ENCODE results near the gene PRKCD.

DNA sequence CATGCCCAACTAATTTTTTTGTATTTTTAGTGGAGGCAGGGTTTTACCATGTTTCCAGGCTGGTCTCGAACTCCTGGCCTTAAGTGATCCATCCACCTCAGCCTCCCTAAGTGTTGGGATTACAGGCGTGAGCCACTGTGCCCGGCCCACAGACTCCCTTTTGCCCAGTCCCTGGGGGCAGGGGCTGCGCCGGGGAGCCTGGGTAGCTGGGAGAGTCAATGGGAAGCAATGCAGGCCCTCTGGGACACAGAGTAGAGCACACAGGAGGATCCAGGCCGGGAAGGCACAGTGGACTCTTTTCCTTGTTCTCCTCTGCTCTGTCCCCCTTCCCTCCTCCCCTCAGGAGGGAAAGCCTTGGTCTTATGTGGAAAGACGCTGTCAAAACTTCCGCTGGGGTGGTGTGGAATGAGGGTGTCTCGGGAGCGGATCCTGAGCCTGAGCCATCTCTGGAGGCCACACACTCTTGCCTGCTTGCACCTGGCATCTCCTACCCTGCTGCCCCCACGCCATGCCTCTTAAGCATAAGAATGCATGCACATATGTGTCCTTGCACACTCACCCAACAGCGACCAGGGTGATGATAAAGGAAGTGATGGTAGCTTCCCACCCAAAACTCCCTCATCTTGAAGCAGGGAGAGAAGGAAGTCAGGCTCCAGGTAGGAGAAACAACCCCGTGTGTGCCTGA is 11.9 kb upstream of the PRKCD start:
- TF ChIP-seq POLR2A (IDR thresholded peaks at IDR 0.05; ENCODE audit: extremely low read depth, insufficient read length), result no peak
- TF ChIP-seq, protein P1, sequence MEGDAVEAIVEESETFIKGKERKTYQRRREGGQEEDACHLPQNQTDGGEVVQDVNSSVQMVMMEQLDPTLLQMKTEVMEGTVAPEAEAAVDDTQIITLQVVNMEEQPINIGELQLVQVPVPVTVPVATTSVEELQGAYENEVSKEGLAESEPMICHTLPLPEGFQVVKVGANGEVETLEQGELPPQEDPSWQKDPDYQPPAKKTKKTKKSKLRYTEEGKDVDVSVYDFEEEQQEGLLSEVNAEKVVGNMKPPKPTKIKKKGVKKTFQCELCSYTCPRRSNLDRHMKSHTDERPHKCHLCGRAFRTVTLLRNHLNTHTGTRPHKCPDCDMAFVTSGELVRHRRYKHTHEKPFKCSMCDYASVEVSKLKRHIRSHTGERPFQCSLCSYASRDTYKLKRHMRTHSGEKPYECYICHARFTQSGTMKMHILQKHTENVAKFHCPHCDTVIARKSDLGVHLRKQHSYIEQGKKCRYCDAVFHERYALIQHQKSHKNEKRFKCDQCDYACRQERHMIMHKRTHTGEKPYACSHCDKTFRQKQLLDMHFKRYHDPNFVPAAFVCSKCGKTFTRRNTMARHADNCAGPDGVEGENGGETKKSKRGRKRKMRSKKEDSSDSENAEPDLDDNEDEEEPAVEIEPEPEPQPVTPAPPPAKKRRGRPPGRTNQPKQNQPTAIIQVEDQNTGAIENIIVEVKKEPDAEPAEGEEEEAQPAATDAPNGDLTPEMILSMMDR (IDR thresholded peaks at IDR 0.05; ENCODE audit: low read depth, low read length), result no peak
- TF ChIP-seq, protein P2, sequence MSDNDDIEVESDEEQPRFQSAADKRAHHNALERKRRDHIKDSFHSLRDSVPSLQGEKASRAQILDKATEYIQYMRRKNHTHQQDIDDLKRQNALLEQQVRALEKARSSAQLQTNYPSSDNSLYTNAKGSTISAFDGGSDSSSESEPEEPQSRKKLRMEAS (IDR thresholded peaks at IDR 0.05; ENCODE audit: low read depth, low read length), result no peak
- no peak for TF ChIP-seq MYC (IDR thresholded peaks at IDR 0.05; ENCODE audit: low read depth, low read length)

Data from NB4 (cell line).